Renal cortex interstitium (tissue), 11 donors: ENCODE measurements around the gene DIP2C. TPM values are rescaled to one million over a fixed set of nuclear protein-coding genes. Genes with fewer than 3 reads are reported as not detected.
"Not testable (repeated sequence)": the region's sequence is repeated elsewhere in the genome, so short reads cannot be mapped to it uniquely, and the experiment has no call there.

Experiments used
- DNase-seq, 11 donors: peaks; one replicate each; pipeline ENCODE4 v3.0.0-alpha.2; 2013; ENCODE audit warnings: low read depth in 9 of 11, low spot score in 4 of 11; ENCODE audit errors: extremely low read depth in 1 of 11
- polyA plus RNA-seq, 3 donors: library from polyadenylated mRNA; unstranded; fragments of 120-200 nt; gene quantifications; one replicate each; pipeline ENCODE4 v1.2.1, GENCODE V29; 2013; ENCODE audit not compliant: insufficient read length in 3 of 3

DIP2C gene
- polyA plus RNA-seq, 3 donors: 20.7 to 23.7 (median 23.4) TPM

GRCh38 chr10:378230-378929 lies 311.1 kb downstream of the DIP2C start:
- no peak for DNase-seq

GRCh38 chr10:377228-377627 lies 312.2 kb downstream of the DIP2C start:
- DNase-seq: no peak

- DNase-seq: no peak
Measured at GRCh38 chr10:375815-376505, 313.5 kb downstream of the DIP2C start.

DNA sequence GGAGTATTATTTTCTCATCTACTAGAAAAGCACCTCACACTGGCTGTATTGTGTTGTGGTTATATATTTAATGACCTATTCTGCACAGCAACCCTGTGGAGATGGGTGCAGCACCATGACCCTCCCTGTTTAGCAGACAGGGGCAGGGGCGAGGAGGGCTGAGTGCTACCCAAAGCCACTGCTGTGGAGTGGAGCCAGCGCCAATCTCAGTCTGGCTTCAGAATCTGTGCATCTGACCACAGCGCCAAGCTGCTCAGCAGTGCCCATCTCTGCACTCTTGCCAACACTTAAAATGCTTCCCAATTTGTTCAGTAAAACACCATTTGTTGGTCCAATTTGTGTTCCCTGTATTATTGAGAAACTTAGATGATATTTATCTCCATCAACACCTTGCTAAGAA lies 315.1 kb downstream of the DIP2C start:
- DNase-seq: no peak

DNA sequence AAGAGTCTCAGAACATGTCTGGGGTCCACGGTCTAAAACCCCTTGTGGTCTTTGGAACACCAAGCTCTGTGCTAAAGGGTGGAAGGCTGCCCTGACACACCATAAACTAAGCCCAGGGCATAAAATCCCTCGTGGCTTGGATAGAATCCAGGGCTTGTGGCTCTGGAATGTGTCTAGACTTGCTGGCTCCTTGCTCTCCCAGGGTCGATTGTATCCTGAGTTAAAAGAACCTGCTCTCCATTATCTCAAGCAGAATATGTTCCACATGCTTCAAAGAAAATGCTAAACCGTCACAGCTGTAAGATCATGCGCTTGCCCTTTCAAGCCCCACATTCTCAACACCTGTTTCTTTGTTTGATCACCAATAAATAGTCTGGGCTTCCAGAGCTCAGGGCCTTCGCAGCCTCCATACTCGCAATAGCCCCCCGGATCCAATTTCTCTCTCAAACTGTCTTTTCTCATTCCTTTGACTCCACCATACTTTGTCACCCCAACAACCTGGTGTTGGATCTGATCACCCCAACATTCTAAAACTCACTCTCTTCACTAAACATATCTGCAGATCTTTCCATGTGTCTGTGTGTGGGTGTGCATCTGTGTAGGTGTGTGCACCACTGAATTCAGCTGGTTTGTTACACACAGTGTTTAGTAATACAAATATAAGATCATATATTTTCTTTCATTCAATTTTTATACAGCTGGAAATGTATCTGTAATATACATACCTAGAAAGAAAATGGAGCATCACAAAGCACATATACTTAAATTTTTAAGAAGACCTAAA lies 315.8 kb downstream of the DIP2C start:
- DNase-seq: peak in 2 of 11 donors; percentile 9 to 20

- DNase-seq: peak in 1 of 11 donors; percentile 14
Measured at GRCh38 chr10:373015-373414, 316.5 kb downstream of the DIP2C start.

- DNase-seq: no peak
Measured at GRCh38 chr10:372566-372965, 316.9 kb downstream of the DIP2C start.

GRCh38 chr10:371515-371914 lies 318.0 kb downstream of the DIP2C start:
- DNase-seq: no peak

GRCh38 chr10:370449-370825 lies 319.0 kb downstream of the DIP2C start:
- no peak for DNase-seq

DNA sequence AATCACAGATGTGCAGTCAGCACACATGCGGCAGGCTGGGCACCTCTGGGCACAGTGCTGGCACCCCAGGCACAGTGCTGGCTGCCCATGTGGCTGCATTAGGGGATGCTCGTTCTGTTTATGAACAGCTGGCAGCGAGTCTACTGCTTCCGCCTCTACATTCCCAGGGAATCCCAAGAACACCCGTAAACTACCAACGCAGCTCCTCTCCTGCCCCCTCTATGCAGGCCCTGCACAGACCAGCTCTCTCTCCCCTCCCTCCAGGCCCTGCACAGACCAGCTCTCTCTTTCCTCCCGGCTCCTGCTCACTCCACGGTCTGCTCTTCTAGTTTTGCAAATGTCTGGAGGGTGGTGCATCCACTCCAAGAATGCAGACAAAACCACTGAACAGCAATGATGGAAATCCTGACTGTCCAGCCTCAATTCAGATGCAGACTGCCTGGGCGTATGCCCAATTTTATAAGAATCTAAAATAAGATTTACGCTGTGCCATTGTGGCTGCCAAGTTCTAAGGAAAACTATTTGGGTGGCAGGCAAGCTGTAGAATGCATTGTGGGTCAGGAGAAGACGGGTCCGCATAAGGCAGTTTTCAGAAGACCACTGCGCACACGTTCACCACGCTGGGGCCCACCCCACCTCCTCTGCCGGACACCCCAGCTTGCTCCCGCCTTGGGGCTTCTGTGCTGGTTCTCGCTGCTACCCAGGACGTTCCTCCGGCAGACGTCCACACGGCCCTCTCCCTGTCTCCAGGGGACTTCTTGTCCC lies 319.6 kb downstream of the DIP2C start:
- no peak for DNase-seq

GRCh38 chr10:369221-369683 lies 320.2 kb downstream of the DIP2C start:
- no peak for DNase-seq

GRCh38 chr10:368579-369220 lies 320.8 kb downstream of the DIP2C start:
- DNase-seq: no peak

GRCh38 chr10:368107-368506 lies 321.4 kb downstream of the DIP2C start:
- not testable (repeated sequence) for DNase-seq

- DNase-seq: no peak
Measured at GRCh38 chr10:367636-368035, 321.8 kb downstream of the DIP2C start.

DNA sequence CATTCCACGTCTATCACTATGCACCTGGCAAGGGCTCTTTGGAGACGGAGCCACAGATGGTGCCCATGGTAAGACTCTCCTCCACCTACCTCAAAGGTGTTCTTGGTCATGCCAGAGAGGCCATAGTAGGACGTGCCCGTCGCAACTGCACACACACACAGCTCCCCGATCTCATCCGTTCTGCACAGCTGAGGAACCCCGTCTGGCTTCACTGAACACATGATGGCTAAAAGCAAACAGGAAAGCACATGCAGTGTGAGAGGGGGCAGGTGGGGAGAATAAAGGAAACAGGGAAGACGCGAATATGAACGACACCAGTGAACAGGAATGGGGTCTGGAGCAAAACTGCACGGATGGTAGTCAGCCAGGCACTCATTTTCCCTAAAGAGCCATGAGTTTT lies 323.3 kb downstream of the DIP2C start:
- DNase-seq: no peak

DNA sequence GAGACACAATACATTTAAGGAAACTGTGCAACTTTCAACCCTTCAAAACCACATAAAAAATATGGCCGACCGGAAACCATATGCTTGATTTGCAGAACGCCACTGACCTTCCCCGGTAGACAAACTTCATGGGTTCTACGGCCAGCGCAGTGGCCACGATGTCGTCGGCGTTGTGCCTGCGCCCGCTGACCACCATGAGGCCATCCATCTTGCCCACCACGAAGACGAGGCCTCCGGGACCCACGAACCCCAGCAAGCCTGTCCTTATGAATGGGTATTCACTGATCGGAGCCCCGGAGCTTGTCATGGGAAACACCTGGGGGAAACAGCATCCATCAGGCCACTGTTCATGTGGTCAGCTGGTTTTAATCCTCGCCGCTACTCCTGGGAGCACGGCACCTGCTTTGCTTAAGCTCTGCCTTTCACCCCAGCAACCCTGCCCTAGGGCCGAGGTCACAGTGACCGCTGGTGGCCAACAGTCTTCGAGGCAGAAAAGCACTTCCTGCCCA lies 325.1 kb downstream of the DIP2C start:
- DNase-seq: no peak

DNA sequence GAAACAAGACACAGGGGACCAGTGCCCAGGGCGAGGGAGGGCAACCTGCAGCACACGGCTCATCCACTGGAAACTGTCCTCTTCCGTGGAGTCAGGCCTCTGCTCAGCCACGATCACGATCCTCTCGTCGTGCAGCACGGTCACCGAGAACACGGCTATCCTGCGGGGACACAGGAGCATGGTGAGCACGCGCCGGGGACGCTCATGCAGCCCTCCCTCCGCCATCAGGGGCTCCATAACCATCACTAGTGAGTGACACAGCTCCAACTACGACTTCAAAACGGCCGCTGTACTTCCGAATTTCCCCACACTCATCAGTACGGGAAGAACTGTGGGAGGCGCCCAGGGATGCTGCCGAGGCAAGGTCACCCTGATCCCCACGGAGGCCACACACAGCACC lies 326.3 kb downstream of the DIP2C start:
- DNase-seq: no peak

DNA sequence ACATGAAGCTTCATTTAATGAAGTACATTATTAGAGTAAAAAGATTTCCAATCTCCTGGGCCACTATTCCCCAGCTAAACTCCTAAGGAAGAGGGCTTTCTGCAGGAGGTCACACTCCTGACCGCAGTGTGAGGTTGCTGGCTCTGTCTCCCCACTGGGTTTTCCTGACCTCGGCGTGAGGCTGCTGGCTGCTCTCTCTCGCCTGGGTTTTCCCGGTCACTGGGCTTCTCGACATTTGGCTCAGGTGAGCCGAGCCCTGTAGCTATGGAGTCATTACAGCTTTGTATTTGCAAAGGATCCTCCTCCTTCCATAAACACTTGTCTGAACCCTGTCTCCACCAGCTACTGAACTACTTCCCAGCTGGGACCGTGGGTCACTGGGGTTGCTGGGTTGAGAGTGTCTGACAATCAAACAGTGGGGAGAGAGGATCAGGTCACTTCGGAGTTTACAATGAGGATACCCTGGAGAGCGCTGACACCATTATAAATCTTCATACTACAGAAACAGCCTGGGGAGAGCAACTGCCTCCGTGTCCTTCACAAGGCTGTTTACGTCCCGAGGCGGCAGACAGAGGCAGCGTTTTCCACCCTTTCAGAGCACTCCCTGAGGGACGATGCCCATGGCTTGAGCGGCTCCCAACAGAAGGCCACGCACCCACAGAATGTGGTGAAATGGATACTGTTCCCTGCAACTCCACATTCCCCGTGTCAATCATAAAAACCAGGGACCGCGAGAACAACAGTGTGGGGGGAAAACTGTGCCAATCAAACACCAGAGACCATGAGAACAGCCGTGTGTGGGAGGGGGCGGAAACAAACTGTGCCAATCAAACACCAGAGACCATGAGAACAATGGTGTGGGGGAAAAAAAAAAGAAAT lies 328.0 kb downstream of the DIP2C start:
- peak in 3 of 11 donors; percentile 17 to 50 (median 39) for DNase-seq
